AG04449 (cell line): ENCODE measurements around the gene NUDT3.

Experiments used
- CTCF ChIA-PET: fragments of 350-600 bp; formaldehyde crosslinking; extraction: SDS; loops from one replicate; lab custom pipeline; 2021; ENCODE audit warnings: antibody characterized with exemption; lab: Yijun Ruan, JAX
- POLR2A ChIA-PET: fragments of 400-600, 350-600 bp; formaldehyde crosslinking; extraction: SDS; loops from one replicate; lab custom pipeline; 2020; ENCODE audit warnings: antibody characterized with exemption, inconsistent platforms; lab: Yijun Ruan, JAX
- DNase-seq: peaks from one replicate; pipeline ENCODE4 v3.0.0-alpha.2; 2010; ENCODE audit warnings: low read depth, low spot score
- H3K4me3 ChIP-seq: 2 replicates; pipeline ENCODE4 v1.5.1; 2011; ENCODE audit warnings: low read depth, mild to moderate bottlenecking, control low read depth, low read length
- TF ChIP-seq, protein P1 (sequence below): IDR thresholded peaks from one replicate; pipeline ENCODE4 v1.5.1; 2011; ENCODE audit warnings: mild to moderate bottlenecking, moderate library complexity, low read length, control low read depth, inconsistent platforms; ENCODE audit not compliant: insufficient read depth; ENCODE audit errors: missing control alignments

NUDT3 gene

DNA sequence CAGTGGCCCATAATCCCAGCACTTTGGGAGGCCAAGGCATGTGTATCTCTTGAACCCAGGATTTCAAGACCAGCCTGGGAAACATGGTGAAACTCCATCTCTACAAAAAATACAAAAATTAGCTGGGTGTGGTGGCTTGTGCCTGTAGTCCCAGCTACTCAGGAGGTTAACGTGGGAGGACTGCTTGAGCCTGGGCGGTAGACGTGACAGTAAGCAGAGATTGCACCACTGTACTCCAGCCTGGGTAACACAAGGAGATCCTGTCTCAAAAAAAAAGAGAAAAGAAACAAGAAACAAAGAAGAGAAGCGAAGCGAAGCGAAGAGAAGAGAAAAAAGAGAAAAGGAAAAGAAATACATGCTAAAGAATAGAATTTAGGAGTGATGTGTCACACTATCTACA, 69.2 kb downstream of the NUDT3 start:
- DNase-seq: no peak
- CTCF ChIA-PET: no interaction called here
- TF ChIP-seq, protein P1, sequence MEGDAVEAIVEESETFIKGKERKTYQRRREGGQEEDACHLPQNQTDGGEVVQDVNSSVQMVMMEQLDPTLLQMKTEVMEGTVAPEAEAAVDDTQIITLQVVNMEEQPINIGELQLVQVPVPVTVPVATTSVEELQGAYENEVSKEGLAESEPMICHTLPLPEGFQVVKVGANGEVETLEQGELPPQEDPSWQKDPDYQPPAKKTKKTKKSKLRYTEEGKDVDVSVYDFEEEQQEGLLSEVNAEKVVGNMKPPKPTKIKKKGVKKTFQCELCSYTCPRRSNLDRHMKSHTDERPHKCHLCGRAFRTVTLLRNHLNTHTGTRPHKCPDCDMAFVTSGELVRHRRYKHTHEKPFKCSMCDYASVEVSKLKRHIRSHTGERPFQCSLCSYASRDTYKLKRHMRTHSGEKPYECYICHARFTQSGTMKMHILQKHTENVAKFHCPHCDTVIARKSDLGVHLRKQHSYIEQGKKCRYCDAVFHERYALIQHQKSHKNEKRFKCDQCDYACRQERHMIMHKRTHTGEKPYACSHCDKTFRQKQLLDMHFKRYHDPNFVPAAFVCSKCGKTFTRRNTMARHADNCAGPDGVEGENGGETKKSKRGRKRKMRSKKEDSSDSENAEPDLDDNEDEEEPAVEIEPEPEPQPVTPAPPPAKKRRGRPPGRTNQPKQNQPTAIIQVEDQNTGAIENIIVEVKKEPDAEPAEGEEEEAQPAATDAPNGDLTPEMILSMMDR: no peak
- H3K4me3 ChIP-seq: no peak overlapping the region
- POLR2A ChIA-PET: no interaction called here

DNA sequence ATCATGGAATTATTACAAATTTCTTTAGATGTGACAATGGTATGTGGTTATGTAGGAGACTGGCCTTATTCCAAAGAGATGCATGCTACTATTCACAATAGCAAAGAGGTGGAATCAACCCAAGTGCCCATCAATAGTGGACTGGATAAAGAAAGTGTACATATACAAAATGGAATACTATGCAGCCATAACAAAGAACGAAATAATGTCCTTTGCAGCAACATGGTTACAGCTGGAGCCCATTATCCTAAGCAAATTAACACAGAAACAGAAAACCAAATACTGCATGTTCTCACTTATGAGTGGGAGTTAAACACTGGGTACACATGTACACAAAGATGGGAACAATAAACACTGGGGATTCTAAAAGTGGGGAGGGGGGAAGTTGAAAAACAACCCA, 69.7 kb downstream of the NUDT3 start:
- ChIA-PET POLR2A (no interaction called here), CTCF (no interaction called here)
- DNase-seq: no peak
- TF ChIP-seq, protein P1: no peak
- H3K4me3 ChIP-seq: no peak overlapping the region

DNA sequence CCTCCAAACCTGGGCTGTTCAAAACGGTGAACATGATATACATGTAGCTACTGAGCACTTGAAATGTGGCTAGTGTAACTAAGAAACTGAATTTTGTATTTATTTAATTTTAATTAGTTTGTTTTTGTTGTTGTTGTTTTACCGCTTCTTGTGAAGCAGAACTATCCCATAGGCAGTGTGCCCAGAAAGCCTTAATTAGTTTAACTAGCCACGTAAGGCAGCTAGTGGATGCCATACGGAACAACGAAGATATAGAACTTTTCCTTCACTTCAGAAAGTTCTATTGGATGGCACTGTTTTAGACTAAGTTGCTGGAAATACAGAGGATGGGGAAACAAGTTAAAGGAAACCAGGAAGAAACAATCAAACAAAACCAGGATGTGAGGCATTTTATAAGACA, 70.6 kb downstream of the NUDT3 start:
- ChIA-PET CTCF (no interaction called here), POLR2A (no interaction called here)
- DNase-seq: no peak
- no peak overlapping the region for H3K4me3 ChIP-seq
- TF ChIP-seq, protein P1: no peak

DNA sequence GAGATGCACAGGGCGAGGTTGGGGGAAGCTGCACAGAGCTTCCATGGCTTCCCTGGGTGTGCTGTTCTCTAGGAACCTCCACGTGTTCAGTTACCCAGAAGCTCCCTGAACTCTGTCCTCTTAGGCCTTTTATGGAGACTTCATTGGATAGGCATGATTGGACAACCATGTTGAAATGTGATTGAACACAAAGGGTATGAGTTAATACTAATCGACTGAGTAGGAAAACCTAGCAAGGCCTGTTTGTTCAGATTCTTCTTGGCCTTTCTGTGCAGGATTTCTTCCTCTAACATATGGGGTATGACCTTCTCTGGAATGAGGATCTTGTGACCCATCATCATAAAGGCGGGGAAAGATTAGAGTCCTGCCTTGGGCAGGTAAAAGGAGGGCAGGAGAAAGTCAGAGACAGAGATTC, 73.0 kb downstream of the NUDT3 start:
- CTCF ChIA-PET: interaction anchor here (1.0 to 1.2 kb wide), 2 partner anchors 70 to 72 kb away, joined by 3 to 4 read pairs; no protein-coding TSS in a partner anchor
- DNase-seq: no peak
- POLR2A ChIA-PET: interaction anchor here (0.6 kb wide), 1 partner anchor 23 kb away, joined by 3 read pairs; no protein-coding TSS in a partner anchor
- H3K4me3 ChIP-seq: no peak overlapping the region
- TF ChIP-seq, protein P1: no peak

GRCh38 chr6:34318499-34319470, 73.7 kb downstream of the NUDT3 start:
- CTCF ChIA-PET: interaction anchor here (0.8 to 1.2 kb wide), 3 partner anchors 69 to 290 kb away, joined by 3 to 4 read pairs (median 3); no protein-coding TSS in a partner anchor
- TF ChIP-seq, protein P1: no peak
- H3K4me3 ChIP-seq: no peak overlapping the region
- POLR2A ChIA-PET: interaction anchor here (0.6 kb wide), 2 partner anchors 23 to 53 kb away, joined by 3 to 5 read pairs; no protein-coding TSS in a partner anchor
- DNase-seq: no peak

- no peak overlapping the region for H3K4me3 ChIP-seq
- TF ChIP-seq, protein P1: no peak
- no peak for DNase-seq
- CTCF ChIA-PET: interaction anchor here (0.8 to 1.1 kb wide), 3 partner anchors 18 to 290 kb away, joined by 3 read pairs; no protein-coding TSS in a partner anchor
- POLR2A ChIA-PET: interaction anchor here (0.6 kb wide), 1 partner anchor 52 kb away, joined by 5 read pairs; no protein-coding TSS in a partner anchor
Measured at GRCh38 chr6:34317882-34318498, 74.5 kb downstream of the NUDT3 start.
